GM21825 (cell line): Measurements from ENCODE around the gene HOXD11.

Experiments used
- ATAC-seq: cut with Tn5 transposase; IDR thresholded peaks from one replicate; pipeline ENCODE4 v1.9.1; 2021; ENCODE audit warnings: mild to moderate bottlenecking, moderate library complexity; ENCODE audit not compliant: unreplicated experiment

HOXD11 gene

GRCh38 chr2:176120364-176121189, 13.5 kb downstream of the HOXD11 start:
- ATAC-seq = no peak

GRCh38 chr2:176121190-176122051, 14.3 kb downstream of the HOXD11 start:
- ATAC-seq = no peak

GRCh38 chr2:176122052-176122682, 15.1 kb downstream of the HOXD11 start:
- ATAC-seq = no peak

GRCh38 chr2:176122683-176123410, 15.8 kb downstream of the HOXD11 start, which contains the start of gene HOXD9:
Gene HOXD9 (plus strand): TSS chr2:176122719. CDS start chr2:176122769, 50 bp downstream.
- no peak for ATAC-seq

GRCh38 chr2:176123411-176124109, 16.5 kb downstream of the HOXD11 start:
- no peak for ATAC-seq

- ATAC-seq = no peak
Measured at GRCh38 chr2:176124110-176124946, 17.2 kb downstream of the HOXD11 start.

- ATAC-seq = no peak
Measured at GRCh38 chr2:176124947-176125771, 18.1 kb downstream of the HOXD11 start.

GRCh38 chr2:176125772-176126054, 18.6 kb downstream of the HOXD11 start:
- no peak for ATAC-seq

GRCh38 chr2:176126929-176127773, 20.1 kb downstream of the HOXD11 start:
- ATAC-seq = no peak

- no peak for ATAC-seq
Measured at GRCh38 chr2:176127774-176128072, 20.6 kb downstream of the HOXD11 start.

- ATAC-seq = no peak
Measured at GRCh38 chr2:176128172-176128981, 21.3 kb downstream of the HOXD11 start.

GRCh38 chr2:176128982-176129796, 22.1 kb downstream of the HOXD11 start, which contains the start of gene HOXD8:
Gene HOXD8 (plus strand): TSS chr2:176129705. CDS start chr2:176130367, 662 bp downstream.
- ATAC-seq = no peak

- ATAC-seq = no peak
Measured at GRCh38 chr2:176129813-176130146, 22.7 kb downstream of the HOXD11 start.

GRCh38 chr2:176130147-176130956, 23.3 kb downstream of the HOXD11 start:
- no peak for ATAC-seq
